Prostate gland (tissue), 2 donors: ENCODE data around the gene HSF2.

Experiments used
- POLR2A ChIP-seq: fragments of 450-650 bp; IDR thresholded peaks from one replicate; pipeline ENCODE4 v1.6.1; 2016; ENCODE audit warnings: antibody characterized with exemption, mild to moderate bottlenecking
- TF ChIP-seq, protein P1 (sequence below), 4 experiments: fragments of 200-600 bp in 2 of 4; fragments of 450-650 bp in 2 of 4; sonication (generic) in 2 of 4; IDR thresholded peaks; 1 replicate in 3 of 4; 2 replicates in 1 of 4; pipeline ENCODE4 v1.5.1; 2016 to 2019; ENCODE audit warnings: antibody characterized with exemption in 4 of 4, mild to moderate bottlenecking in 2 of 4, moderate library complexity in 2 of 4

DNA sequence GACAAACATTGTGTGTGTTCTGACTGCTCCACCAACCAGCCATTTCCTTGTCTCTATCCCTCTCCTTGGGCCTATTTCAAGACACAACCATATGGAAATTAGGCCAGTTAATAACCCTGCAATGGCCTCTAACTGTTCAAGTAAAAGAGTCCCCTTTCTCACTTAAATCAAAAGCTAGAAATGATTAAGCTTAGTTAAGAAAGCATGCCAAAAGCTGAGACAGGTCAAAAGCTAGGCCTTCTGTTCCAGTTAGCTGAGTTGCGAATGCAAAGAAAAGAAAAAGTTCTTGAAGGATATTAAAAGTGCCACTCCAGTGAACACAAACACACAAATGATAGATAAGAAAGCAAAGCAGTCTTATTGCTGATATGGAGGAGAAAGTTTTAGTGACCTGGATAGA, 49.6 kb downstream of the HSF2 start:
- no peak for TF ChIP-seq POLR2A
- TF ChIP-seq, protein P1, sequence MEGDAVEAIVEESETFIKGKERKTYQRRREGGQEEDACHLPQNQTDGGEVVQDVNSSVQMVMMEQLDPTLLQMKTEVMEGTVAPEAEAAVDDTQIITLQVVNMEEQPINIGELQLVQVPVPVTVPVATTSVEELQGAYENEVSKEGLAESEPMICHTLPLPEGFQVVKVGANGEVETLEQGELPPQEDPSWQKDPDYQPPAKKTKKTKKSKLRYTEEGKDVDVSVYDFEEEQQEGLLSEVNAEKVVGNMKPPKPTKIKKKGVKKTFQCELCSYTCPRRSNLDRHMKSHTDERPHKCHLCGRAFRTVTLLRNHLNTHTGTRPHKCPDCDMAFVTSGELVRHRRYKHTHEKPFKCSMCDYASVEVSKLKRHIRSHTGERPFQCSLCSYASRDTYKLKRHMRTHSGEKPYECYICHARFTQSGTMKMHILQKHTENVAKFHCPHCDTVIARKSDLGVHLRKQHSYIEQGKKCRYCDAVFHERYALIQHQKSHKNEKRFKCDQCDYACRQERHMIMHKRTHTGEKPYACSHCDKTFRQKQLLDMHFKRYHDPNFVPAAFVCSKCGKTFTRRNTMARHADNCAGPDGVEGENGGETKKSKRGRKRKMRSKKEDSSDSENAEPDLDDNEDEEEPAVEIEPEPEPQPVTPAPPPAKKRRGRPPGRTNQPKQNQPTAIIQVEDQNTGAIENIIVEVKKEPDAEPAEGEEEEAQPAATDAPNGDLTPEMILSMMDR (IDR thresholded peaks at IDR 0.05): no peak
